Panc1 (cell line): ENCODE data around the gene FREM2. TPM values are rescaled to one million over a fixed set of nuclear protein-coding genes. Genes with fewer than 3 reads are reported as not detected.

Experiments used
- ATAC-seq: fragments of 200-7000 bp; cut with Tn5 transposase; 2 replicates; pipeline ENCODE4 v1.9.1; 2020; ENCODE audit warnings: mild to moderate bottlenecking, moderate library complexity
- BruUV-seq: library from RNA; stranded (reverse); fragments of 400-500 nt; replicated peaks from 2 replicates; lab custom pipeline; 2021; lab: Mats Ljungman, UMichigan
- CTCF ChIA-PET: fragments of 300-600 bp; sonication (Branson Sonifier 250); formaldehyde crosslinking; loops from one replicate; lab custom pipeline; 2022; ENCODE audit warnings: antibody characterized with exemption; lab: Charles Lee
- POLR2A ChIA-PET: fragments of 300-600 bp; sonication (Branson Sonifier 250); formaldehyde crosslinking; loops from one replicate; lab custom pipeline; 2022; ENCODE audit warnings: antibody characterized with exemption; lab: Charles Lee
- DNase-seq: peaks from one replicate; pipeline ENCODE4 v3.0.0-alpha.2; 2010; ENCODE audit warnings: low read depth, low spot score
- H3K27ac ChIP-seq: 2 replicates; pipeline ENCODE4 v1.5.1; 2011; ENCODE audit warnings: mild to moderate bottlenecking, low read length, inconsistent platforms
- H3K27me3 ChIP-seq: fragments of 200-500 bp; sonication (Bioruptor generic); 2 replicates; pipeline ENCODE4 v1.6.0; 2014; ENCODE audit warnings: low read length, inconsistent platforms; ENCODE audit not compliant: control insufficient read depth, insufficient read depth
- H3K36me3 ChIP-seq: fragments of 200-500 bp; sonication (Bioruptor generic); 2 replicates; pipeline ENCODE4 v1.5.1; 2014; ENCODE audit warnings: inconsistent platforms, mild to moderate bottlenecking, low read length, moderate library complexity; ENCODE audit not compliant: control insufficient read depth, insufficient read depth
- H3K4me1 ChIP-seq: 2 replicates; pipeline ENCODE4 v1.5.1; 2011; ENCODE audit warnings: inconsistent platforms, mild to moderate bottlenecking, low read length, moderate library complexity; ENCODE audit not compliant: control insufficient read depth, insufficient read depth
- H3K4me3 ChIP-seq, 2 experiments: 2 replicates each; pipeline ENCODE4 v1.5.1; 2011 to 2012; ENCODE audit warnings: low read depth in 2 of 2, low read length in 2 of 2, mild to moderate bottlenecking in 2 of 2, inconsistent platforms in 1 of 2, moderate library complexity in 1 of 2
- H3K9me3 ChIP-seq: fragments of 200-500 bp; sonication (Bioruptor generic); 2 replicates; pipeline ENCODE4 v1.5.1; 2014; ENCODE audit warnings: low read depth, mild to moderate bottlenecking, inconsistent platforms, low read length, moderate library complexity; ENCODE audit not compliant: control insufficient read depth, insufficient read depth
- CTCF ChIP-seq: fragments of 450-650 bp; IDR thresholded peaks from 2 replicates; pipeline ENCODE4 v1.5.1; 2017; ENCODE audit warnings: mild to moderate bottlenecking
- POLR2AphosphoS5 ChIP-seq: IDR thresholded peaks from 2 replicates; pipeline ENCODE4 v1.6.1; 2012; ENCODE audit warnings: mild to moderate bottlenecking, low read depth, low read length, moderate library complexity
- REST ChIP-seq, 2 experiments: IDR thresholded peaks; 2 replicates each; pipeline ENCODE4 v1.6.1; 2011 to 2012; ENCODE audit warnings: low read depth in 2 of 2, control low read depth in 1 of 2, low read length in 1 of 2, mild to moderate bottlenecking in 1 of 2, moderate library complexity in 1 of 2; ENCODE audit not compliant: insufficient read depth in 1 of 2
- SIN3A ChIP-seq: IDR thresholded peaks from 2 replicates; pipeline ENCODE4 v1.6.1; 2012; ENCODE audit warnings: low read depth, mild to moderate bottlenecking, low read length, moderate library complexity, borderline replicate concordance; ENCODE audit not compliant: insufficient read depth
- TCF7L2 ChIP-seq: IDR thresholded peaks from 2 replicates; pipeline ENCODE4 v1.6.1; 2011; ENCODE audit warnings: mild to moderate bottlenecking, low read depth, low read length, inconsistent platforms
- in situ Hi-C: cut with HindIII; loops from 2 replicates; pipeline ENCODE4 v1.10.0; 2016; ENCODE audit warnings: low sequenced_read_pairs, low pct_unique_long_range_greater_than_20kb
- intact Hi-C: fragments of 100-400 bp; cut with micrococcal nuclease; formaldehyde crosslinking; loops from one replicate; pipeline ENCODE4 v1.10.0; 2022; ENCODE audit not compliant: unreplicated experiment
- total RNA-seq: library from RNA; stranded (reverse); gene quantifications from one replicate; pipeline ENCODE4 v1.2.1, GENCODE V29; 2021; ENCODE audit not compliant: unreplicated experiment

FREM2 gene
- total RNA-seq, 1 experiment from 2014 or later = 0.15 TPM

GRCh38 chr13:38804536-38804935 is 117.7 kb downstream of the FREM2 start:
- ChIA-PET CTCF (no interaction called here), POLR2A (no interaction called here)
- intact Hi-C loops (no loop called here), in situ Hi-C loops (no loop called here)
- no peak for DNase-seq
- no peak for TF ChIP-seq POLR2AphosphoS5
- TF ChIP-seq SIN3A = no peak
- TF ChIP-seq REST (IDR thresholded peaks at IDR 0.05; ENCODE audit: insufficient read depth in 1 of 2, low read depth in 2 of 2, low read length in 1 of 2) = no peak
- no peak for TF ChIP-seq TCF7L2
- TF ChIP-seq CTCF = no peak
- no peak overlapping the region for H3K4me3 ChIP-seq
- no TSS peak for BruUV-seq
- H3K27me3 ChIP-seq = no peaks in the 10 kb centered on the region
- no peaks in the 10 kb centered on the region for H3K9me3 ChIP-seq
- no peak overlapping the region for H3K27ac ChIP-seq
- no peaks in the 10 kb centered on the region for H3K4me1 ChIP-seq
- no peaks in the 10 kb centered on the region for H3K36me3 ChIP-seq
- no peak for ATAC-seq

GRCh38 chr13:38814331-38814730 is 127.5 kb downstream of the FREM2 start:
- in situ Hi-C loops (no loop called here), intact Hi-C loops (no loop called here)
- H3K27ac ChIP-seq = no peak overlapping the region
- H3K4me3 ChIP-seq = no peak overlapping the region
- H3K4me1 ChIP-seq = no peaks in the 10 kb centered on the region
- no peaks in the 10 kb centered on the region for H3K27me3 ChIP-seq
- TF ChIP-seq TCF7L2 = no peak
- no peak for TF ChIP-seq REST (IDR thresholded peaks at IDR 0.05; ENCODE audit: insufficient read depth in 1 of 2, low read depth in 2 of 2, low read length in 1 of 2)
- no peak for TF ChIP-seq SIN3A
- TF ChIP-seq CTCF = no peak
- no peak for TF ChIP-seq POLR2AphosphoS5
- H3K36me3 ChIP-seq = no peaks in the 10 kb centered on the region
- no peak for ATAC-seq
- ChIA-PET CTCF (no interaction called here), POLR2A (no interaction called here)
- no peaks in the 10 kb centered on the region for H3K9me3 ChIP-seq
- BruUV-seq = no TSS peak
- DNase-seq = no peak
